ENCODE measurements around the gene RASGRP2.
A peak's percentile ranks its signal among the peaks of the same experiment; 100 is the strongest.

The RASGRP2 gene

DNA sequence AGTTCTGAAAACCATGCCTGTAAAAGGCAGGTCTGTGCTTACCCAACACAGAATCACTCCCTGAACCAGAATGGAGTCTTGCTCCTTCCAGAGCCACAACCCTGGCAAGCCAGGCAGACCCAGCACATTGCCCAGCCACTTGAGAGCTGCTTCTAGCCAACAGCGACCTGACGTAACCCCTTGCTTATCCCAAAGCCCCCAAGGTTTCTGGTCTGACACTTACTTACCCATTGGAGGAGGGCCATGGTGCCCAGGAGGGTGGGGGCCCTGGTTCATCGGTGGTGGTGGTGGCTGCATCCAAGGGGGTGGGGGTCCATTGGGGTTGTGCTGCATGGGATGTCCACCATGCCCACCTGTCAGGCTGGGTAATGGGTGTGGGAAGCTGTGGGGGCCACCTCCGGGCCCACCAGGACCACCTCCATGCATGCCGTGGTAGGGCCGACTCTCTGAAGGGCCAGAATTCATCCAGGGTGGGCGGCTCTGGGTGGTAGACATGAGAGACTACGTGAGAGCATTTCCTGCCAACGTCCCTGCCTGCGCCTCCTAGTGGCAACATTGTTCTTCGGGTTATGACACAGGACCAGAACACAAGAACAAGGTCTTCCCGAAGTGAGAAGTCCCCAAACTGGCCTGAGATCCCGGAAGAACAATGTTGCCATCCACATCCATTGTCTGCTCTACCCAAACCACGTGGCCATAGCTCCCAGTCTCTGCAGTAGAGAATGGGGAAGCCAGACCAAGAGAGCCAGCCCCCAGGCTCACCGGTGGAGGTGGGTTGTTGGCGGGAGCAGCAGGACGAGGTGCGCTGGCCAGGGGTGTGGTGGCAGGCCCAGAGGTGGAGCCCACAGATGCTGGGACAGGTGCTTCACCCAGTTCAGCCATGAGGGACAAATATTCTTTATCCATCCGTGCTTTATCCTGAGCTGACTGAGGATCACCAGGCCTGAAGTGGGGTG is 23.7 kb upstream of the RASGRP2 start:
- Histone ChIP-seq H3K4me1 (ENCODE audit: control insufficient read depth, insufficient read depth, low read length) (peaks cover 7% of the 10 kb centered on the region), H3K36me3 (ENCODE audit: control insufficient read depth in 2 of 2, insufficient read depth in 1 of 2, low read length in 2 of 2) (peaks cover 7 to 98% of the 10 kb centered on the region in 2 experiments), H3K4me3 (ENCODE audit: low read depth, low read length) (no peak overlapping the region), H3K27ac (ENCODE audit: extremely low read depth, low read depth, low read length) (no peak overlapping the region), H3K9me3 (ENCODE audit: control insufficient read depth, insufficient read depth, low read depth, low read length) (no peaks in the 10 kb centered on the region)
- ChIA-PET POLR2A (interaction anchor here (1.0 kb wide), 1 partner anchor 11 kb away, joined by 7 read pairs; the partner anchor contains the start of gene SF1), CTCF (interaction anchor here (0.6 to 2.1 kb wide), 11 partner anchors 9 to 379 kb away, joined by 3 to 13 read pairs (median 4); partner anchors contain the start of gene SF1)
- TF ChIP-seq ZEB2 (tag by site-specific recombination; IDR thresholded peaks at IDR 0.05) (0 out of 2 replicates have a peak, but pooled peaks have one; percentile 21), ZNF792 (tag by site-specific recombination; IDR thresholded peaks at IDR 0.05) (no peak), EGR2 (tag by site-specific recombination; IDR thresholded peaks at IDR 0.05; ENCODE audit: low read depth) (0 out of 2 replicates have a peak, but pooled peaks have one; percentile 24), ZNF600 (tag by site-specific recombination; IDR thresholded peaks at IDR 0.05) (peak; percentile 49), ZNF654 (tag by site-specific recombination; IDR thresholded peaks at IDR 0.05; ENCODE audit: low read depth) (0 out of 2 replicates have a peak, but pooled peaks have one; percentile 14), ZBTB7A (tag by site-specific recombination; IDR thresholded peaks at IDR 0.05; ENCODE audit: low read depth) (no peak), GLIS2 (tag by site-specific recombination; IDR thresholded peaks at IDR 0.05) (peak; percentile 40; the same call in 1 of the 2 replicates), ZNF169 (tag by site-specific recombination; IDR thresholded peaks at IDR 0.05) (no peak), MEIS1 (CRISPR knock-in tag; IDR thresholded peaks at IDR 0.05; ENCODE audit: borderline replicate concordance) (no peak)
- TF ChIP-seq, protein P1, sequence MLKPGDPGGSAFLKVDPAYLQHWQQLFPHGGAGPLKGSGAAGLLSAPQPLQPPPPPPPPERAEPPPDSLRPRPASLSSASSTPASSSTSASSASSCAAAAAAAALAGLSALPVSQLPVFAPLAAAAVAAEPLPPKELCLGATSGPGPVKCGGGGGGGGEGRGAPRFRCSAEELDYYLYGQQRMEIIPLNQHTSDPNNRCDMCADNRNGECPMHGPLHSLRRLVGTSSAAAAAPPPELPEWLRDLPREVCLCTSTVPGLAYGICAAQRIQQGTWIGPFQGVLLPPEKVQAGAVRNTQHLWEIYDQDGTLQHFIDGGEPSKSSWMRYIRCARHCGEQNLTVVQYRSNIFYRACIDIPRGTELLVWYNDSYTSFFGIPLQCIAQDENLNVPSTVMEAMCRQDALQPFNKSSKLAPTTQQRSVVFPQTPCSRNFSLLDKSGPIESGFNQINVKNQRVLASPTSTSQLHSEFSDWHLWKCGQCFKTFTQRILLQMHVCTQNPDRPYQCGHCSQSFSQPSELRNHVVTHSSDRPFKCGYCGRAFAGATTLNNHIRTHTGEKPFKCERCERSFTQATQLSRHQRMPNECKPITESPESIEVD (tag by site-specific recombination; IDR thresholded peaks at IDR 0.05) = no peak
- TF ChIP-seq, protein P2, sequence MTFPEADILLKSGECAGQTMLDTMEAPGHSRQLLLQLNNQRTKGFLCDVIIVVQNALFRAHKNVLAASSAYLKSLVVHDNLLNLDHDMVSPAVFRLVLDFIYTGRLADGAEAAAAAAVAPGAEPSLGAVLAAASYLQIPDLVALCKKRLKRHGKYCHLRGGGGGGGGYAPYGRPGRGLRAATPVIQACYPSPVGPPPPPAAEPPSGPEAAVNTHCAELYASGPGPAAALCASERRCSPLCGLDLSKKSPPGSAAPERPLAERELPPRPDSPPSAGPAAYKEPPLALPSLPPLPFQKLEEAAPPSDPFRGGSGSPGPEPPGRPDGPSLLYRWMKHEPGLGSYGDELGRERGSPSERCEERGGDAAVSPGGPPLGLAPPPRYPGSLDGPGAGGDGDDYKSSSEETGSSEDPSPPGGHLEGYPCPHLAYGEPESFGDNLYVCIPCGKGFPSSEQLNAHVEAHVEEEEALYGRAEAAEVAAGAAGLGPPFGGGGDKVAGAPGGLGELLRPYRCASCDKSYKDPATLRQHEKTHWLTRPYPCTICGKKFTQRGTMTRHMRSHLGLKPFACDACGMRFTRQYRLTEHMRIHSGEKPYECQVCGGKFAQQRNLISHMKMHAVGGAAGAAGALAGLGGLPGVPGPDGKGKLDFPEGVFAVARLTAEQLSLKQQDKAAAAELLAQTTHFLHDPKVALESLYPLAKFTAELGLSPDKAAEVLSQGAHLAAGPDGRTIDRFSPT (tag by site-specific recombination; IDR thresholded peaks at IDR 0.05) = peak; percentile 27; the same call in 1 of the 2 replicates
- TF ChIP-seq, protein P3, sequence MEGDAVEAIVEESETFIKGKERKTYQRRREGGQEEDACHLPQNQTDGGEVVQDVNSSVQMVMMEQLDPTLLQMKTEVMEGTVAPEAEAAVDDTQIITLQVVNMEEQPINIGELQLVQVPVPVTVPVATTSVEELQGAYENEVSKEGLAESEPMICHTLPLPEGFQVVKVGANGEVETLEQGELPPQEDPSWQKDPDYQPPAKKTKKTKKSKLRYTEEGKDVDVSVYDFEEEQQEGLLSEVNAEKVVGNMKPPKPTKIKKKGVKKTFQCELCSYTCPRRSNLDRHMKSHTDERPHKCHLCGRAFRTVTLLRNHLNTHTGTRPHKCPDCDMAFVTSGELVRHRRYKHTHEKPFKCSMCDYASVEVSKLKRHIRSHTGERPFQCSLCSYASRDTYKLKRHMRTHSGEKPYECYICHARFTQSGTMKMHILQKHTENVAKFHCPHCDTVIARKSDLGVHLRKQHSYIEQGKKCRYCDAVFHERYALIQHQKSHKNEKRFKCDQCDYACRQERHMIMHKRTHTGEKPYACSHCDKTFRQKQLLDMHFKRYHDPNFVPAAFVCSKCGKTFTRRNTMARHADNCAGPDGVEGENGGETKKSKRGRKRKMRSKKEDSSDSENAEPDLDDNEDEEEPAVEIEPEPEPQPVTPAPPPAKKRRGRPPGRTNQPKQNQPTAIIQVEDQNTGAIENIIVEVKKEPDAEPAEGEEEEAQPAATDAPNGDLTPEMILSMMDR (tag by site-specific recombination; IDR thresholded peaks at IDR 0.05) = peak; percentile 56

DNA sequence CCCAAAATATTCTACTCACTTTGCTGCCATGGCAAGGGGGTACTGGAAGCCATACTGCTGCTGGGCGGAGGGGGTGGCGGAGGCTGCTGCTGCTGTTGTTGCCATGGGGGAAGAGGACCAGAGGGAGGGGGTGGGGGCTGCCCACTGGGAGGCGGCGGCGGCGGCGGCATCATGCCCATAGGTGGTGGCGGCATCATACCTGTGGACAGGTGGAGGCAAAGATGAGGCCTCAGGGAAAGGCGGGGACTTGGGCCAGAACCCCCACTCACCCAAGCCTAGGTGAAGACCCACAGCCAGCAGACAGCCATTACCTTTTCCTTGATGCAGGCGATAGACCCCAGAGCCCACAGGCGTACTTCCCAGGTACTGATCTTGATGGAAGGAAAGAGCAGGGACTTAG is 22.9 kb upstream of the RASGRP2 start:
- Histone ChIP-seq H3K36me3 (ENCODE audit: control insufficient read depth in 2 of 2, insufficient read depth in 1 of 2, low read length in 2 of 2) (peaks cover 2 to 97% of the 10 kb centered on the region in 2 experiments), H3K9me3 (ENCODE audit: control insufficient read depth, insufficient read depth, low read depth, low read length) (no peaks in the 10 kb centered on the region), H3K4me1 (ENCODE audit: control insufficient read depth, insufficient read depth, low read length) (peaks cover 7% of the 10 kb centered on the region), H3K4me3 (ENCODE audit: low read depth, low read length) (no peak overlapping the region), H3K27ac (ENCODE audit: extremely low read depth, low read depth, low read length) (no peak overlapping the region)
- POLR2A ChIA-PET = interaction anchor here (1.6 kb wide), 1 partner anchor 8 kb away, joined by 5 read pairs; no protein-coding TSS in a partner anchor
- CTCF ChIA-PET = interaction anchor here (1.4 to 1.9 kb wide), 4 partner anchors 10 to 15 kb away, joined by 4 to 13 read pairs (median 8); partner anchors contain the start of gene SF1
- TF ChIP-seq ZNF10 (tag by site-specific recombination; IDR thresholded peaks at IDR 0.05) (no peak), ZNF701 (tag by site-specific recombination; IDR thresholded peaks at IDR 0.05) (no peak), ZFHX2 (tag by site-specific recombination; conservative IDR thresholded peaks at IDR 0.05) (0 out of 2 replicates have a peak, but pooled peaks have one; percentile 22)

All from HEK293 (cell line).